GM12891 (cell line): ENCODE measurements around the gene E2F6.

Source experiments
- PAX5 ChIP-seq: IDR thresholded peaks from 2 replicates; pipeline ENCODE4 v1.6.1; 2011; ENCODE audit warnings: low read length, moderate library complexity, mild to moderate bottlenecking; ENCODE audit not compliant: insufficient read depth, severe bottlenecking
- POLR2A ChIP-seq: IDR thresholded peaks from 2 replicates; pipeline ENCODE4 v1.6.1; 2011; ENCODE audit warnings: low read depth, low read length, control low read depth
- POLR2AphosphoS5 ChIP-seq: IDR thresholded peaks from 2 replicates; pipeline ENCODE4 v1.6.1; 2011; ENCODE audit warnings: low read depth, low read length, control low read depth
- POU2F2 ChIP-seq: IDR thresholded peaks from 2 replicates; pipeline ENCODE4 v1.6.1; 2011; ENCODE audit warnings: low read depth, mild to moderate bottlenecking, control low read depth, low read length, moderate library complexity
- SPI1 ChIP-seq: IDR thresholded peaks from 2 replicates; pipeline ENCODE4 v1.6.1; 2011; ENCODE audit warnings: low read depth, low read length, control low read depth
- TAF1 ChIP-seq: IDR thresholded peaks from 2 replicates; pipeline ENCODE4 v1.6.1; 2011; ENCODE audit warnings: low read depth, low read length, control low read depth

DNA sequence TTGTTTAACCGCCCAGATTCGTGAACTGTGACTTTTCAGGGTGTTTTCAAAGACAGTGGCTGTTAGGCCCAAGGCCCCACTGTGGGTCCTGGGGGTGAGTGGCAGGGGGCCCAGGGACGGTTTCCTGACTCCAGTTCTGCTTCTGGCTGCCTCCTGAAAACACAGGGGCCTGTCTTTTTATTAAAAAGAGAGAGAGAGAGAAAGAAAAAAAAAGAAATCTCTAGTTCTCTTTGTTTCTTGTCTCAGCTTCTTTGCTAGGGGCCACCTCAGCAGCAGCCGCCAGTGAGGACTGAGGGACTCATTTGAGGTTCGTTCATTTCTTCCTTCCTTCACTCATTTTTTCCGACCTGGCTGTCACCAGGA lies 15.4 kb upstream of the E2F6 start:
- no peak for TF ChIP-seq SPI1
- TF ChIP-seq POLR2A = no peak
- TF ChIP-seq POLR2AphosphoS5 = no peak
- TF ChIP-seq TAF1 = no peak
- no peak for TF ChIP-seq PAX5
- no peak for TF ChIP-seq POU2F2
